ENCODE measurements around the gene GUCD1.

DNA sequence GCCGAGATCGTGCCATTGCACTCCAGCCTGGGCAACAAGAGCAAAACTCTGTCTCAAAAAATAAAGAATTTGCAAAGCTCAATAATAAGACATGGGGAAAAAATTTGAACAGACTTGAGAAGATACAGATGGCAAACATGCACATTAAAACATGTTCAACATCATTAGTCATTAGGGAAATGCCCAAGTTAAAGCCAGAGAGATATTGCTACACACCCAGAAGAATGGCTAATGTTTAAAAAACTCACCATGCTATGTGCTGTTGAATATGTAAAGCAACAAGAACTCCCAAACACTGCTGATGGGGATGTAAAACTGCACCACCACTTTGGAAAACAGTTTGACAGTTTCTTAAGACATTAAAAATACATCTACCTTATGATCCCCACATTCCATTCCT, 25.3 kb upstream of the GUCD1 start:
- TF ChIP-seq, protein P1, sequence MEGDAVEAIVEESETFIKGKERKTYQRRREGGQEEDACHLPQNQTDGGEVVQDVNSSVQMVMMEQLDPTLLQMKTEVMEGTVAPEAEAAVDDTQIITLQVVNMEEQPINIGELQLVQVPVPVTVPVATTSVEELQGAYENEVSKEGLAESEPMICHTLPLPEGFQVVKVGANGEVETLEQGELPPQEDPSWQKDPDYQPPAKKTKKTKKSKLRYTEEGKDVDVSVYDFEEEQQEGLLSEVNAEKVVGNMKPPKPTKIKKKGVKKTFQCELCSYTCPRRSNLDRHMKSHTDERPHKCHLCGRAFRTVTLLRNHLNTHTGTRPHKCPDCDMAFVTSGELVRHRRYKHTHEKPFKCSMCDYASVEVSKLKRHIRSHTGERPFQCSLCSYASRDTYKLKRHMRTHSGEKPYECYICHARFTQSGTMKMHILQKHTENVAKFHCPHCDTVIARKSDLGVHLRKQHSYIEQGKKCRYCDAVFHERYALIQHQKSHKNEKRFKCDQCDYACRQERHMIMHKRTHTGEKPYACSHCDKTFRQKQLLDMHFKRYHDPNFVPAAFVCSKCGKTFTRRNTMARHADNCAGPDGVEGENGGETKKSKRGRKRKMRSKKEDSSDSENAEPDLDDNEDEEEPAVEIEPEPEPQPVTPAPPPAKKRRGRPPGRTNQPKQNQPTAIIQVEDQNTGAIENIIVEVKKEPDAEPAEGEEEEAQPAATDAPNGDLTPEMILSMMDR (IDR thresholded peaks at IDR 0.05), result no peak
- TF ChIP-seq POLR2A (IDR thresholded peaks at IDR 0.05), result no peak

All from lower leg skin (tissue), 3 donors.